Right lobe of liver (tissue), 4 donors: ENCODE results near the gene VSTM4.

Experiments
- CTCF ChIP-seq, 4 donors: fragments of 200-600 bp in 3 of 4; fragments of 450-650 bp in 1 of 4; IDR thresholded peaks; one replicate each; pipeline versions ENCODE4 v1.5.1 to v1.8.0; 2016 to 2022; ENCODE audit warnings: antibody characterized with exemption in 4 of 4, mild to moderate bottlenecking in 2 of 4
- POLR2A ChIP-seq: fragments of 450-650 bp; IDR thresholded peaks from one replicate; pipeline ENCODE4 v1.6.1; 2017; ENCODE audit warnings: antibody characterized with exemption, mild to moderate bottlenecking
- donor health status: DM: no; HTN: no; CAD: no.
- donor health status: DM: no; HTN: no; CAD: no.
- donor health status: DM: no; HTN: yes; CAD: no.

GRCh38 chr10:49120911-49121310 lies 5.6 kb upstream of the VSTM4 start:
- TF ChIP-seq POLR2A (no peak), CTCF (IDR thresholded peaks at IDR 0.05) (no peak)
